Hematopoietic multipotent progenitor cell treated with erythropoietin and hydrocortisone succinate and interleukin-3 and kit ligand, for 15 days (in vitro differentiated cells): ENCODE measurements around the gene IL1RAP.

Source experiments
- DNase-seq: peaks from one replicate; pipeline ENCODE4 v3.0.0-alpha.2; 2015; ENCODE audit warnings: low spot score

IL1RAP gene

GRCh38 chr3:190542846-190543245 is 29.0 kb downstream of the IL1RAP start:
- no peak for DNase-seq

- no peak for DNase-seq
Observed at GRCh38 chr3:190543671-190544070, 29.8 kb downstream of the IL1RAP start.

DNA sequence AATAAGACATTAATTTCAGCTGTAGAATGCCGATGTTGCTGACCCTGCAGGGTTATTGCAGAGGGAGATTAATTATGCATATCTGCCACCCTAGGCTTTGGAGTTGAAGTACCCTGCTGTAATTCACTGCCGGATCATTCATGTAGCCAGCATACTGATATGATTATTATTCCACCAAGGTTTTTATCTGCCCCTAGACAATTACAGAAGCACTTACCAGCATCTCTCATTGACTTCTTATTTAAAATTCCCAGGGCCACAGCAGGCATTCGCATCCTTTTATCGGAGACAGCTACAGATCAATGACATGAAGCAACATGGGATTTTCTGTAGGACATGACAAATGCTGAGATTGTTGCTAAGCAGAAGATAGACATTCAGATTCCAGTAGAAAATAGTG is 31.3 kb downstream of the IL1RAP start:
- DNase-seq = no peak

GRCh38 chr3:190546881-190547510 is 33.1 kb downstream of the IL1RAP start:
- DNase-seq = no peak

DNA sequence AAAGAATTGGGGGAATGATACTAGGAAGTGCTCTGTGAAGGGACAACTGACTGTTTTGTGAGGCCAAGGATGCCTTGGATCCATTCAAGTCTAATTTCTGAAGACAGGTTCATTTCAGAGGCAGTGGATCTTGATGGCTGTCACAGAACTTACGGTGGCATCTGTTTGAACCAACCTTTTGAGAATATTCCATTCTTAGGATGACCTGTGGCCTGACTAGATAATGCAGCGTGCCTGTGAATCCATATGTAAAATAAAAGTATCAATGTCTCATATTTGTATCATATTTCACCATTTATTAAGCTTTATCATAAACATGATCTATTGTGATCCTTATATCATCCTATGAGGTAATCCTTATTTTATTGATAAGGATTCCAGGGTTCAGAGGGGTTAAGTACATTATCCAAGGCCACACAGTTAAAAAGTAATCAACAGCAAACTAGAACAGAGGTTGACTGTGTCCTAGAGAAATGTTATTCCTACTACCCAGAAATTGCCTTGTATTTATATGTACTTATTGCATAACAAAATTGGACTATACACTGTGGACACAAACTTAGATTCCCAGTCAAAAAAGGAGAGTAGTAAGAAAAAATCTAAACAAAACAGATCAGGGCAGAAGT is 34.3 kb downstream of the IL1RAP start:
- DNase-seq = no peak

DNA sequence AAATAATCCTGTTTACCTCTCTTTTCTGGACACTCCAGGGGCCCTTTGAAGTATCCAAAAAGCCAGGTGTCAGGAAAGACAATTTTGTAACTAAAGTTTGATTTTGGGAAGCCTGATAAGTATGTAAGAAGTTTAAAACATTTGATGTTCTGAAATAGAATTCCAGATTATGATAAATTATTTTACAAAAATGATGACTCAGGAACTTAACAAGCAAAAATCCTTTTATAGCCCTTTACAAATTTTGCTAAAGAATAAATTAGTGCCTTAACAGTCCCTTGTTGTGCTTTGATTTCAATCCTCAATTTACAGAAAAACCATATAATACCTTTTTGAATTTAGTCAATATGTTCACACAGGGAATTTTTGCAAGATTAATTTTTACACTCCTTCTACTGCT is 38.1 kb downstream of the IL1RAP start:
- no peak for DNase-seq

DNA sequence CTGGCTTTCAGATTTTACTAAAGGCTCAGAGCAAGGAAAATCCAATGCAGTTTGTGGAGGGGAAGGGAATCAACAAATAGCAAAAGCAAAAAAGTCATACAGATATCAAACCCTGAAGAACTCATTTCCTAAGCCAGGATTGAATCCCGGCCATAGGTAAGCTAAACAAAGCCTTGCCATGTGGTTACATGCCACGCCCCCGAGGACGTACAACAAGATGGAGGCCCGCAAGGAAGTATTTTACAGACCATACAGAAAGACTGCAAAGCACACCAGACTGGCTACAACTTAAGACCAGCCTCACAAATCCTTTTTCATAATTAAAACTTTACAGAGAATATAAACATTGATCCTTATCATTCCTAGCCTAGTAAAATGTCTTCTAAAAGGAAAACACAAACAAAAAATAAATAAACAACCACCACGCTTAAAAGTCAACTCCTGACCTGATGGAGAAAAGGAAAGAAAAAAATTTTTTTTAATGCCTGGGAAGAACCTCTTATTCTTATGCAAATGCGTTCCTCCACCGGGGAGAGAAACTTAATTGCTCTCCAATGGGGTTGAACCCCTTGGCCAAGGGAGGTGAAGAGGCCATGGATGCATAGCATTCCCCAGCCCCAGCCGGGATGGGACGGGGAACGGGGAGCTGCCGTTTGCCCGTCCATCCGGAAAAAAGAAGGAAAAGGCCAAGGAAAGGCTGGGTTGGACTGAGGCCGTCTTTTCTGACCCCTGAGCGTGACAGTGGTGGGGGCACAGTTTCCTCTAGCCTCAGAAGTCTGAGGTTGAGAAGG is 39.3 kb downstream of the IL1RAP start:
- no peak for DNase-seq

- DNase-seq = no peak
Observed at GRCh38 chr3:190554197-190554596, 40.3 kb downstream of the IL1RAP start.

- DNase-seq = no peak
Observed at GRCh38 chr3:190556351-190556750, 42.5 kb downstream of the IL1RAP start.

DNA sequence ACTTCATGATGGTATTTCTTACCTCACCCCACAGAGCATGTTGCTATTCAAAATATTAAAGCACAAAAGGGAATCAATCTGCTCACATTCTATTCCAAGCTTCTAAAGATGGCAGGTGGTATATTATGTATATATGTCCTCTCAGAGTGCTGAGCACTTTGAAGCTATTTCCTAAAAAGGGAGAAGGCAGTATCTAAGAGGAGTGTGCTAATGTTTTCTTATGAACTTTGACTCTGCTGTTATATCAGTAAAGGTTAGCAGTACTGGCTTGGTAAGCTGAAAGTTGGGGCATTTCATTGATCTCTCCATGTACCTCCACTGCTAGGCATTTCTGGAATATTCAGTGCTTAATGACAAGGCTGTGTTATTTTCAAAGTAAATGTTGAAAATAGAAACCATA is 43.4 kb downstream of the IL1RAP start:
- no peak for DNase-seq

GRCh38 chr3:190558316-190558715 is 44.4 kb downstream of the IL1RAP start:
- no peak for DNase-seq

GRCh38 chr3:190558796-190559195 is 44.9 kb downstream of the IL1RAP start:
- no peak for DNase-seq

DNA sequence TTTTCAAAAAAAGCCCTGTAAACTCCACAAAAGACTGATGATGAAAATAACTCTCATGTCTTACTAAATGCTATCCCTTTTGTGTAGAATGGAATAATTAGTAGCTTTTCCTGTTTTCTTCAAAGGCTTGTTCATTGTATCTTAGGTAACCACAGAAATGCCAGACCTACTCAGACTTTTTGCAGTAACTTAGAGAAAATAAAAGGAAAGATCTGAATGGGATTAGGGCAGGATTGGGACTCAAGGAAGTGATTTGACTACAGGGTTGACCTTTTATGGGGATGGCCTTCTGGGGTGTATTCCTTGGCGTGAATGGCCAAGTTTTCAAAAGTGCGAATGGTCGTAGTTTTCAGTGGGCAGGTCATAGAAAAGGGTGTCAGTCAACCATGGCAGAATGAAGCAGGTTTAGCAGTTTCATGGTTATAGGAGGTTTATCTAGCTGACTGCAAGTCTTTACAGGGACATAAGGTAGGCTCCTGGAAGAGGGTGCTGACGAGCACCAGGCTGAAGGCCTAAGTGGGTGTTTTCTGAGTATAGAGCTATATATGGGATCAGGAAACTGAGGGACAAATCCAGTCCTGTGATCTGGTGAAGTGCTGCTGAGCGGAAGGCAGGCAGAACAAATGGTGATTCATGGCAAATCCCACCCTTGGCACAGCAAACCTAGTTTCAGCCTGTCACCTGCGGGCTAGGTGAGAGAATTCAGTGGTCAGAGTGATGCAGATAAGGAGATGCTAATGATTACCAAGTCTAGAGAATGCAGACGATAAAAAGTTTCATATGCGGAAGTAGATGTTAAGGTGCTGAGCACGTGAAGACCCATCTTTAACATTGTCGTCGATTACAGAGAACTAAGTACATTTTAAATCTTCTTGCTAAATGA is 46.4 kb downstream of the IL1RAP start:
- no peak for DNase-seq

DNA sequence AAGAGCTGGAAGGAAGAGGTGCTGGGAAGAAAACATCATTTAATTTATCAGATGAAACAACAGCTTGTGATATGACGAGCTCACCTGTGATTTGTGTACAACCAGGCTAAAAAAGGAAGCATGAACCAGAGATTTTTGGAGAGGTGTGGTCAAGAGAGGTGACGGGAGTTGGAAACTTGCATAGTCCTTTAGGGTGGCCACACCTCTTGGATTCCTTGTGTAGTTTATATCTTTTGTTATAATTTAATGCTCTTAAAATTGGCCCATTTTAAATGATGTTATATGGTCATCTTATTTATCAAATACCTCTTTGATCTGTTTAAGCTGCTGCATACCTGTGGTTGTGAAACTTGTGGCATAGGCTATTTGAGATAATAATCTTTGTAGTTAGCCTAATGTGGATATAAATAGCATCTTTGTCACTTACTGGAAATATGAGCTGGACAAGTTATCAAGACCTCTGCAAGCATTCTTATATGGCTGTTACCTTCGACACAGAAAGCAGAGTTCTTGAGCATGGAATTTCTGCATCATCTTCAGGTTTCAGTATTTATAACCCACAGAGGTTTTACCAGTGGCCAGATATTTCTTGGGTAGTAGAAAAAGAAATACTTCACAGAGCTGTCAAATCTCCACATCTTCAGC is 49.1 kb downstream of the IL1RAP start:
- no peak for DNase-seq

DNA sequence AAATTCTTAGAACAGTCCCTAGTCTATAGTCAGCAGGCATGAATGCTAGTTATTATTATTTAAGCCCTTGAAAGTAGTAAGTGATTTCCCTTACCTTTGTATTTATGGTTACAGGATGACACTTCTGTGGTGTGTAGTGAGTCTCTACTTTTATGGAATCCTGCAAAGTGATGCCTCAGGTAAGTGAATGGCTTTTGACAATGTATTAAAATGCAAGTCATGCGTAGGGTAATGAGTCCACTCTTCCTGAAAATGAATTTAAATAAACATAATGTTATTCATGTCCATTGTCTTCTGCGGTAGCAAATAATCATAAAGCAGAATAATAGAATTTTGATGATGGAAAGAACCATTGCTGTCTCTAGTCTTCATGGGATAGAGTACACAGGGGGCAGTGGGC is 50.3 kb downstream of the IL1RAP start:
- no peak for DNase-seq

GRCh38 chr3:190566043-190566933 is 52.4 kb downstream of the IL1RAP start:
- DNase-seq = no peak

DNA sequence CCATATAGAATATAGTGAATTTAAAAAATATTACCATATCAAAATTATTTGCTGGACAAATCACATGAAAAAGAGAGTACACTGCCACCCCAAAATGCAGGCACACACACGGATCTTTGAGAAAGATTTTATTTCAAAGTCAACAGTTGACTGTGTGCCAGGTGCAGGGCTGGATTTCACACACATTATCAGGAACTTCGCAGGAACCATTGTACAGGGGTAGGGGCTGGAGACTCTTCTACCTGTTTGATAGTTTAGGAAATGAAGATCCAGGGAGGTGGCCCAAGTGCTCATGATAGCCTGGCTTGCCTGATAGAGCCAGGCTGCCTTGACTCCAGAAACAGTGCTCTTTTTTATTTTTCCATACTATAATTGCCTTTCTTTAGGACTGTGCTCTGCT is 54.2 kb downstream of the IL1RAP start:
- DNase-seq = no peak

DNA sequence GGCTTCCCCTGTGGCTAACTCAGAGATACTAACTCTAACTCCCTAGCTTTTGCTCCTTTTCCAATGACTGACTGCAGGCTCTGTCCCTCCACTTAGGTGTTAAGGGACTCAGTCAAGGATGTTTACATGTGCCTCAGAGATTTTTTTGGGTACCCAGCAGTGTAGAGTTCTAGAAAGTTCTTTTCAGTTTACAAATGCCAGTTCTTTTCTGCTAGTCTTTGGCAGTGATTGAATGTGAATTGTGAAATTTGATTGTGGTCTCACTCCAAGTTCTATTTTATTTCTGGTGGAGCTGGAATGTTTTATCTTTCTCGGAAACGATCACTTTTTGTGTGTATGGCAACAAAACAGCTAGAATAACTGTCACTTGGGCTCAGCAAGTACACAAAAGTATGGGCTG is 60.6 kb downstream of the IL1RAP start:
- no peak for DNase-seq

DNA sequence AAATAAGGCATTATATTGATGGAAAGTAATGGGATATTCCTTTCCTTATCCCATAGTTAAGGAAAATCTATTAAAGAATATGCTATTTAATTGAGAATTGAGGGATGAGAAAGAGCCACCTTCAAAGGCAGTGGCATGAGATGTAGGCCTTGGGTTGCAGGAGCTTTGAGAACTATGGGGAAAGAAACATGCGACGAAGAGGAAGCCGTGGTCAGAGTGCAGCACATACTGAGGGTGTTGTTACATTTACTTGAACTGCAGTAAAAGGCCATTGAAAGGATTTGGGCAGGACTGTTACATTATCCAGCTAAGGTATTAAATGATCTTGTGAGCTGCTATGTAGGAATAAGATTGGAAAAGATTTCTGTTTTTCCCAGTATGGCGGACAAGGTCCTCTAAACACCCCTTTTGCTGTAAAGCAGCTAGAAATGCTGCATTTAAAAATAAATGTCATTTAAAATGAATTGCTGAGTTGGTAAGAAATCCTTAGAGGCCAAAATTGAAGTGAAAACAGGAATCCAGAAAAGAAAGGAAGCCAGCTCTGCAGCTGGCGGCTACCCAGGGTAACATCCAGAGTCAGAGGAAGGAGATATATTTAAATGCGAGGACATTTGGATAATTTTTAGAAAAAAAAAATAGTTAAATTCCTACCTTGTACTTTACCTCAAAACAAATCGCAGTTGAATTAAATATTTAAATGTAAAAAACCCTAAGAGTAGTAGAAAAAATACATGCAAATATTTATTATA is 61.7 kb downstream of the IL1RAP start:
- no peak for DNase-seq

GRCh38 chr3:190577225-190577624 is 63.3 kb downstream of the IL1RAP start:
- no peak for DNase-seq
